Fibroblast of lung (primary cell): Measurements from ENCODE around the gene CCDC171. TPM values are rescaled to one million over a fixed set of nuclear protein-coding genes. Genes with fewer than 3 reads are reported as not detected.
A peak's percentile ranks its signal among the peaks of the same experiment; 100 is the strongest.

ENCODE experiments used
- DNase-seq, 2 donors: peaks; one replicate each; pipeline versions ENCODE4 v3.0.0 to v3.0.0-alpha.2; 2010; ENCODE audit warnings: low read depth in 2 of 2
- H2AFZ ChIP-seq: 2 replicates; pipeline ENCODE4 v1.5.1; 2012; ENCODE audit warnings: low read length, control low read depth, inconsistent platforms
- H3K27ac ChIP-seq: 2 replicates; pipeline ENCODE4 v1.5.1; 2011; ENCODE audit warnings: low read length, control low read depth; ENCODE audit not compliant: insufficient read depth
- H3K27me3 ChIP-seq: 2 replicates; pipeline ENCODE4 v1.5.1; 2011; ENCODE audit warnings: mild to moderate bottlenecking, low read length; ENCODE audit not compliant: control insufficient read depth, insufficient read depth
- H3K36me3 ChIP-seq: 2 replicates; pipeline ENCODE4 v1.5.1; 2011; ENCODE audit warnings: low read length; ENCODE audit not compliant: control insufficient read depth, insufficient read depth
- H3K4me1 ChIP-seq: 2 replicates; pipeline ENCODE4 v1.5.1; 2011; ENCODE audit warnings: low read length; ENCODE audit not compliant: control insufficient read depth, insufficient read depth; ENCODE audit errors: extremely low read depth
- H3K4me2 ChIP-seq: 2 replicates; pipeline ENCODE4 v1.5.1; 2011; ENCODE audit warnings: low read length, control low read depth; ENCODE audit not compliant: insufficient read depth; ENCODE audit errors: extremely low read depth
- H3K4me3 ChIP-seq, 4 experiments: fragments of 200-600 bp in 1 of 4; sonication (generic) in 1 of 4; replicated peaks in 1 of 4; 2 replicates each; pipeline ENCODE4 v1.5.1; 2011 to 2016; ENCODE audit warnings: low read length in 4 of 4, low read depth in 3 of 4, mild to moderate bottlenecking in 3 of 4, control low read depth in 2 of 4, inconsistent platforms in 1 of 4, mixed read lengths in 1 of 4; ENCODE audit not compliant: insufficient read depth in 1 of 4; ENCODE audit errors: control extremely low read depth in 1 of 4
- H3K79me2 ChIP-seq: 2 replicates; pipeline ENCODE4 v1.5.1; 2012; ENCODE audit warnings: mild to moderate bottlenecking, low read length, inconsistent platforms; ENCODE audit not compliant: control insufficient read depth, insufficient read depth
- H3K9ac ChIP-seq: 2 replicates; pipeline ENCODE4 v1.5.1; 2011; ENCODE audit warnings: mild to moderate bottlenecking, low read length, control low read depth; ENCODE audit not compliant: insufficient read depth
- H3K9me3 ChIP-seq: 2 replicates; pipeline ENCODE4 v1.5.1; 2012; ENCODE audit warnings: low read depth, low read length; ENCODE audit not compliant: control insufficient read depth, insufficient read depth
- H4K20me1 ChIP-seq: 2 replicates; pipeline ENCODE4 v1.5.1; 2011; ENCODE audit warnings: low read length; ENCODE audit not compliant: control insufficient read depth, insufficient read depth; ENCODE audit errors: extremely low read depth
- CTCF ChIP-seq, 2 donors: IDR thresholded peaks in 1 of 2; conservative IDR thresholded peaks in 1 of 2; 1 replicate in 1 of 2; 2 replicates in 1 of 2; pipeline ENCODE4 v1.5.1; 2011 to 2012; ENCODE audit warnings: low read length in 2 of 2, control low read depth in 1 of 2, inconsistent platforms in 1 of 2, low read depth in 1 of 2, mild to moderate bottlenecking in 1 of 2
- EZH2 ChIP-seq: IDR thresholded peaks from 2 replicates; pipeline ENCODE4 v1.5.1; 2012; ENCODE audit warnings: low read length, control low read depth, mild to moderate bottlenecking; ENCODE audit errors: missing control alignments
- polyA plus RNA-seq, 2 donors: library from polyadenylated mRNA; depleted of rRNA in 1 of 2; stranded (reverse) in 1 of 2; unstranded in 1 of 2; fragments of >200 nt; gene quantifications; 2 replicates each; pipeline ENCODE4 v1.2.1, GENCODE V29; 2011 to 2012; ENCODE audit warnings: missing spikeins in 1 of 2
- total RNA-seq: library from RNA; depleted of rRNA; stranded (reverse); fragments of >200 nt; gene quantifications from 2 replicates; pipeline ENCODE4 v1.2.1, GENCODE V29; 2014

Gene CCDC171
- total and polyA plus RNA-seq, 2 donors (not counting 1 experiment from before 2014, with no cell fraction given): 0.62 to 4.8 TPM

GRCh38 chr9:15510789-15511575 is 41.9 kb upstream of the CCDC171 start, which contains the start of gene PSIP1:
Gene PSIP1 (minus strand): TSS chr9:15510970. CDS start chr9:15510188, 782 bp downstream.
- TF ChIP-seq CTCF (conservative IDR thresholded peaks at IDR 0.05 in 1 of 2, IDR thresholded peaks at IDR 0.05 in 1 of 2; ENCODE audit: low read depth in 1 of 2, low read length in 2 of 2): no peak
- Histone ChIP-seq H3K4me2 (peak within 1 kb of the TSS; percentile 92), H2AFZ (peak within 1 kb of the TSS; percentile 95), H3K27me3 (no peaks in the 10 kb centered on the region), H3K9me3 (no peaks in the 10 kb centered on the region), H3K36me3 (peaks cover 1% of the 10 kb centered on the region), H3K4me3 (peak within 1 kb of the TSS; percentile 80 to 88 (median 88)), H4K20me1 (no peaks in the 10 kb centered on the region), H3K9ac (peak within 1 kb of the TSS; percentile 92), H3K27ac (peak within 1 kb of the TSS; percentile 99), H3K79me2 (peaks cover 25% of the 10 kb centered on the region), H3K4me1 (no peaks in the 10 kb centered on the region)
- DNase-seq: peak; percentile 80 to 95

DNA sequence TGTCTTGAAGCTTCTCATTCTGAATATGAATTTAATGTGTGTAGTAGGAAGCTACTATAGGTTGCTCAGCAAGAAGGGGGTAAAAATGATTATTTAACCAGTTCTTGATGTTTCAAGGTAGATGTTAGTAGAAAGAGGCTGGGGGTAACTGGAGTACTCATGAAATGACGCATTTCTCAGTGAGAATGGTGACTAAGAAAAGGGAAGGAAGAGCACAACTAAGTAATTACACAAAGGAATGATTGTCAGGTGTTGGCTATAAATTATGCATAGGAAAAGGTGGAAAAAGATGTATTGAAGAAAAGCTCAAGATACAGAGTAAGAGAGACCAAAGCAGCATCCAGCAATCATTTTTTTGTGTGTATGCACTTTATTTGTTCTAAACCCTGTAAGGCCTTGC is 40.6 kb upstream of the CCDC171 start:
- TF ChIP-seq CTCF (conservative IDR thresholded peaks at IDR 0.05 in 1 of 2, IDR thresholded peaks at IDR 0.05 in 1 of 2; ENCODE audit: low read depth in 1 of 2, low read length in 2 of 2) (no peak), EZH2 (no peak)
- no peaks in the 10 kb centered on the region for H3K36me3 ChIP-seq
- no peak overlapping the region for H3K9ac ChIP-seq
- H3K27ac ChIP-seq: no peak overlapping the region
- no peaks in the 10 kb centered on the region for H3K27me3 ChIP-seq
- H3K79me2 ChIP-seq: peaks cover 25% of the 10 kb centered on the region
- H4K20me1 ChIP-seq: no peaks in the 10 kb centered on the region
- no peaks in the 10 kb centered on the region for H3K4me1 ChIP-seq
- no peak overlapping the region for H3K4me2 ChIP-seq
- no peak for DNase-seq
- H3K9me3 ChIP-seq: no peaks in the 10 kb centered on the region
- H2AFZ ChIP-seq: no peak overlapping the region
- no peak overlapping the region for H3K4me3 ChIP-seq

GRCh38 chr9:15512889-15513288 is 40.0 kb upstream of the CCDC171 start:
- no peaks in the 10 kb centered on the region for H3K36me3 ChIP-seq
- no peaks in the 10 kb centered on the region for H3K27me3 ChIP-seq
- no peak for TF ChIP-seq EZH2
- no peak for TF ChIP-seq CTCF (conservative IDR thresholded peaks at IDR 0.05 in 1 of 2, IDR thresholded peaks at IDR 0.05 in 1 of 2; ENCODE audit: low read depth in 1 of 2, low read length in 2 of 2)
- DNase-seq: no peak
- H3K9me3 ChIP-seq: no peaks in the 10 kb centered on the region
- H3K4me2 ChIP-seq: no peak overlapping the region
- H3K79me2 ChIP-seq: peaks cover 22% of the 10 kb centered on the region
- no peak overlapping the region for H3K4me3 ChIP-seq
- no peak overlapping the region for H2AFZ ChIP-seq
- H3K4me1 ChIP-seq: no peaks in the 10 kb centered on the region
- H3K9ac ChIP-seq: no peak overlapping the region
- H3K27ac ChIP-seq: no peak overlapping the region
- no peaks in the 10 kb centered on the region for H4K20me1 ChIP-seq
